Tibial nerve (tissue), 4 donors: ENCODE data around the gene DYDC2. TPM values are rescaled to one million over a fixed set of nuclear protein-coding genes. Genes with fewer than 3 reads are reported as not detected.

Experiments
- DNase-seq, 2 donors: peaks; one replicate each; pipeline ENCODE4 v3.0.0-alpha.2; 2019; ENCODE audit warnings: low spot score in 2 of 2
- H3K27ac ChIP-seq, 4 donors: fragments of 200-600 bp; sonication (generic) in 3 of 4; one replicate each; pipeline ENCODE4 v1.5.1; 2017 to 2019; ENCODE audit warnings: mild to moderate bottlenecking in 1 of 4
- H3K27me3 ChIP-seq, 2 donors: fragments of 200-600 bp; sonication (generic) in 1 of 2; one replicate each; pipeline versions ENCODE4 v1.5.1 to v1.6.0; 2017 to 2019
- H3K36me3 ChIP-seq, 3 donors: fragments of 200-600 bp; sonication (generic); one replicate each; pipeline ENCODE4 v1.5.1; 2018 to 2019
- H3K4me1 ChIP-seq, 4 donors: fragments of 200-600 bp; sonication (generic) in 3 of 4; one replicate each; pipeline ENCODE4 v1.5.1; 2017 to 2019
- H3K4me3 ChIP-seq, 4 donors: fragments of 200-600 bp; sonication (generic) in 3 of 4; one replicate each; pipeline ENCODE4 v1.5.1; 2017 to 2019; ENCODE audit warnings: mild to moderate bottlenecking in 1 of 4, moderate library complexity in 1 of 4
- H3K9me3 ChIP-seq, 4 donors: fragments of 200-600 bp; sonication (generic) in 3 of 4; one replicate each; pipeline ENCODE4 v1.5.1; 2017 to 2019
- EP300 ChIP-seq, 2 donors: sonication (generic); formaldehyde crosslinking; IDR thresholded peaks; one replicate each; pipeline ENCODE4 v1.6.1; 2017; ENCODE audit warnings: antibody characterized with exemption in 2 of 2, mild to moderate bottlenecking in 1 of 2
- POLR2A ChIP-seq, 2 donors: fragments of 450-650 bp; IDR thresholded peaks; one replicate each; pipeline ENCODE4 v1.6.1; 2017; ENCODE audit warnings: antibody characterized with exemption in 2 of 2, mild to moderate bottlenecking in 2 of 2, moderate library complexity in 2 of 2
- WGBS, 2 donors: methylation state at CpG; one replicate each; pipeline ENCODE4 v1.1.5; 2018; 5-methylcytosine and 5-hydroxymethylcytosine counted together
- total RNA-seq, 4 donors: library from RNA; depleted of rRNA; stranded (reverse); fragments of >200 nt; gene quantifications; one replicate each; pipeline ENCODE4 v1.1.0, GENCODE V29; 2016
- TF ChIP-seq, protein P1 (sequence below), 5 experiments: fragments of 200-600 bp in 3 of 5; fragments of 450-650 bp in 2 of 5; sonication (generic) in 3 of 5; IDR thresholded peaks; one replicate each; pipeline ENCODE4 v1.5.1; 2016 to 2019; ENCODE audit warnings: antibody characterized with exemption in 5 of 5, mild to moderate bottlenecking in 3 of 5, moderate library complexity in 2 of 5

Gene DYDC2
- total RNA-seq, 4 donors from 2014 or later: not detected

DNA sequence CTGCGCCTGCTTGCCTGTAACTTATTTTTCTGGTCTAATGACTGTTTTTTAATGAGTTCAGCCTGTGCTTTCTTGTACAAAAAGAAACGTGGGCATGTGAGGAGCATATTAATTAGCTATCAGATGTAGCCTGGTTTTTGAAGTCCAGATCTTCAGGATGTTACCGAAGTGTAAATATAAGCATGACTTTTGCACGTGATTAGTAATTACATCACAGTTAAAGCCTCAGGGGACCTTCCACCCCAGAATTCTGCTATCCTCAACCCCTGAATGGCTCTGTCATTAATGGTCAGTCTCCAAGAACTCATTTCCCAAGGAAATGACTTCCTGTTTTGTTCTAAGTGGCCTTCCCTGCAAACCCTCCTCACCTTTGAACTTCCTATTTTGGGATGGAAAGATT lies 49.6 kb downstream of the DYDC2 start:
- Histone ChIP-seq H3K27ac (peak overlapping the region in 2 of 4 donors; percentile 10 to 43), H3K9me3 (no peaks in the 10 kb centered on the region), H3K27me3 (no peaks in the 10 kb centered on the region), H3K36me3 (no peaks in the 10 kb centered on the region), H3K4me3 (no peak overlapping the region), H3K4me1 (peaks cover 0 to 40% (median 15%) of the 10 kb centered on the region in 4 donors)
- DNase-seq: no peak
- 34 to 60% methylated on average over 4 of the region's 4 CpGs for WGBS, 2 donors
- TF ChIP-seq EP300 (IDR thresholded peaks at IDR 0.05): no peak
- TF ChIP-seq, protein P1, sequence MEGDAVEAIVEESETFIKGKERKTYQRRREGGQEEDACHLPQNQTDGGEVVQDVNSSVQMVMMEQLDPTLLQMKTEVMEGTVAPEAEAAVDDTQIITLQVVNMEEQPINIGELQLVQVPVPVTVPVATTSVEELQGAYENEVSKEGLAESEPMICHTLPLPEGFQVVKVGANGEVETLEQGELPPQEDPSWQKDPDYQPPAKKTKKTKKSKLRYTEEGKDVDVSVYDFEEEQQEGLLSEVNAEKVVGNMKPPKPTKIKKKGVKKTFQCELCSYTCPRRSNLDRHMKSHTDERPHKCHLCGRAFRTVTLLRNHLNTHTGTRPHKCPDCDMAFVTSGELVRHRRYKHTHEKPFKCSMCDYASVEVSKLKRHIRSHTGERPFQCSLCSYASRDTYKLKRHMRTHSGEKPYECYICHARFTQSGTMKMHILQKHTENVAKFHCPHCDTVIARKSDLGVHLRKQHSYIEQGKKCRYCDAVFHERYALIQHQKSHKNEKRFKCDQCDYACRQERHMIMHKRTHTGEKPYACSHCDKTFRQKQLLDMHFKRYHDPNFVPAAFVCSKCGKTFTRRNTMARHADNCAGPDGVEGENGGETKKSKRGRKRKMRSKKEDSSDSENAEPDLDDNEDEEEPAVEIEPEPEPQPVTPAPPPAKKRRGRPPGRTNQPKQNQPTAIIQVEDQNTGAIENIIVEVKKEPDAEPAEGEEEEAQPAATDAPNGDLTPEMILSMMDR (IDR thresholded peaks at IDR 0.05): no peak
- no peak for TF ChIP-seq POLR2A (IDR thresholded peaks at IDR 0.05)

DNA sequence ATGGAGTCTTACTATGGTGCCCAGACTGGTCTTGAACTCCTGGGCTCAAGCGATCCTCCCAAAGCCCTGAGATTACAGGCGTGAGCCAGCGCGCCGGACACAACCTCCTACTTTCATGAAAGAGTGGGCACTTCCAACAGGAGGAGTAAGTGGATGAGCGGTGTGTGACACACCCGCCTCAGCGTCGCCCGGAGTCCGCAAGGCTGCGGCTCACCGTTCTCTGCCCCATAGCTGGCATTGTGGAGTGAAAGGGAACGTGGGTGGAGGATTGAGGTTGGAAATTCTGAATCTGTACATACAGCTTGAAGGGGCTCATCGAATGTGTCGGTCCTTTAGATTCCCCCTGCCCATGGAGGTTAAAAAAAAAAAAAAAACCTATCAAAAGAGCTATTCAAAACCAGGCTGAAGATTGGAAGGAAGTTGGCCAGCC lies 51.2 kb downstream of the DYDC2 start:
- Histone ChIP-seq H3K9me3 (no peaks in the 10 kb centered on the region), H3K27me3 (no peaks in the 10 kb centered on the region), H3K4me1 (peaks cover 0 to 56% (median 23%) of the 10 kb centered on the region in 4 donors), H3K27ac (peak overlapping the region; percentile 76 to 94 (median 84)), H3K4me3 (peak overlapping the region; percentile 56 to 95 (median 75)), H3K36me3 (no peaks in the 10 kb centered on the region)
- no peak for DNase-seq
- WGBS, 2 donors: 21 to 29% methylated on average over 16 of the region's 16 CpGs
- TF ChIP-seq EP300 (IDR thresholded peaks at IDR 0.05) (no peak), POLR2A (IDR thresholded peaks at IDR 0.05) (no peak)

DNA sequence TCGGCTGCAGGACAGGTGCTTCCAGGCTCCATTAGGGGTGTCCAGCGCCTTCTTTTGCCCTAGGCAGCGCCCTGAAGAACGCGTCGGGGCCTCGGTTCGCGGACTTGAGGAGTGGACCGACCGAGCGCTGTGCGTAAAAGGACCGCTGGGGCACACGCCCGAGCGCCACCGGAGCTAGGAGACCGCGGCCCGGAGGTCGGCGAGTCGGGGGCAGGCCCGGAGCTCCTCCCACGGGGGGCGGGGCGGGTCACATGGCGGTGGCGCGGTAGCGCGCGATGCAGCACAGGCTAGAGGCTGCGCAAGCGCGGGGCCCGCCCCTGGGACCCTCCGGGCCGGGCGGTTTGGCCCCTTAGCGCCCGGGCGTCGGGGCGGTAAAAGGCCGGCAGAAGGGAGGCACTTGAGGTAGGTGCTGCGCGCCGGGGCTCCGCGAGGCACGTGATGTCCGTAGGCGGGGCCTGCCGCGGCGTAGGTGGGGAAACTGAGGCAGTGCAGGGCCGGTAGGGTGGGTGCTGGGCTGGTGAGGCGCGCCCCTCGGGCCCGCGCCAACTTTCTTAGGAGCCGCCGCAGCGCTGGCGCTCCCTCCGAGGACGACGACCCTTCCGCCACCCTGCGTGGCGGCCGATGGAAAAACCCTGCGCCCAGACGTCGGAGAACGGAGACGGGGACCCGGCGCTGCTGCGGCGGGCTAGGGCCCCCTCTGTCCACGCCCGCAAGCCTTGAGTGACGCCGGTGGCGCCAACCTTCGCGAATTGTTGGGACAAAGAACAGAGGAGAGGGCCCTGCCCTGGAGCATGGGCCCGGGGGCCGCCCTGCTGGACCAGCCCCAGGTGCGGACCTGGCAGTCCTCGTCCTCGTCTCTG lies 51.9 kb downstream of the DYDC2 start, which contains the start of gene PRXL2A:
Gene PRXL2A, plus strand, starts transcription at position 310 of the 860 bp plus-strand sequence. CDS start 11,917 bp downstream, outside the sequence.
- no peaks in the 10 kb centered on the region for H3K36me3 ChIP-seq
- H3K27ac ChIP-seq: peak within 1 kb of the TSS; percentile 76 to 94 (median 84)
- WGBS, 2 donors: 1% methylated on average over 40 to 56 of the region's 96 CpGs
- H3K4me1 ChIP-seq: peaks cover 0 to 63% (median 28%) of the 10 kb centered on the region in 4 donors
- H3K9me3 ChIP-seq: no peaks in the 10 kb centered on the region
- peak within 1 kb of the TSS; percentile 56 to 95 (median 75) for H3K4me3 ChIP-seq
- H3K27me3 ChIP-seq: no peaks in the 10 kb centered on the region
- peak; percentile 59 to 62 for DNase-seq
- TF ChIP-seq, protein P1 (IDR thresholded peaks at IDR 0.05): peak in 3 of 5 experiments; percentile 8 to 42 (median 13)
- TF ChIP-seq EP300 (IDR thresholded peaks at IDR 0.05) (peak in 1 of 2 donors; percentile 78), POLR2A (IDR thresholded peaks at IDR 0.05) (peak in 1 of 2 donors; percentile 72)

DNA sequence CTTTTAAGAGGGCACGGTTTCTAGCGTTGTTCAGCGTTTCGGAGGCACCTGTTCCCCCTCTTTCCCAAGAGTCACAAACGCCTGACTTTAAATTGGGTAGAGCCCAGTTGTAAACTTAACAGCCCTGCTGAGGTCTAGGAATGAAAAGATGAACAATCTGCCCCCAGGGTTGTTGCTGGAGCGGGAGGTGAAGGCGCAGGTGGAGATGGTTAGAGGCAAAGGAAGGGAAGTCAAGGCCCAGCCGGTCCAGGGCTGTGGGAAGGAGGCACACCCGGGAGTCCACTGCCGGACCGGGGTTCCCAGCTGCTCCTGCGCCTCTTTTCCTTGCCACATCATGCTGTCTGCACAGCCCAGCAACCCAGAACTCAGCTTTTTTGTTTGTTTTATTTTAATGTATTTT lies 52.5 kb downstream of the DYDC2 start:
- H3K9me3 ChIP-seq: no peaks in the 10 kb centered on the region
- H3K4me1 ChIP-seq: peaks cover 0 to 69% (median 29%) of the 10 kb centered on the region in 4 donors
- 22 to 27% methylated on average over 12 of the region's 12 CpGs for whole genome bisulfite sequencing, 2 donors
- peak overlapping the region; percentile 76 to 94 (median 84) for H3K27ac ChIP-seq
- H3K27me3 ChIP-seq: no peaks in the 10 kb centered on the region
- TF ChIP-seq EP300 (IDR thresholded peaks at IDR 0.05) (no peak), POLR2A (IDR thresholded peaks at IDR 0.05) (no peak)
- TF ChIP-seq, protein P1 (IDR thresholded peaks at IDR 0.05): no peak
- DNase-seq: no peak
- no peaks in the 10 kb centered on the region for H3K36me3 ChIP-seq
- peak overlapping the region; percentile 56 to 95 (median 75) for H3K4me3 ChIP-seq

DNA sequence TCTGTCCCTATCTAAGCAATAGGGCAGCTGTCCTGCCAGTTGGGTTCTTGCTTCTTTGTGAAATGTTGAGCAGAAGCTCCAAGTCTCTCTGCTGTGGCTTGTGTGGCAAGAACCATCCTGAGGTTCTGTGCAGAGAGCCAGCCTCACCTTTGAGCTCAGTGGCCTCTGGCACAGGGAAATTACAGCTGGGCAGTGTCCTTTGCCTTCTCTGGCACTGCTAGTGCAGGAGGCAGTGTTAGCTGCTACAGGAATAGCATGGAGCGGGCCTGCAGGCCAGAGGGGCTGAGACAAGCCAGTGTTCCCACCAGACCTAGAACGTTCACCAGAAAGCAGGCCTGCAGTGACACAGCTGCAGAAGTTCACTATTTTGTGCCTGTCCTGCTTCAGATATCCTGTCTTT lies 53.5 kb downstream of the DYDC2 start:
- no peak for TF ChIP-seq EP300 (IDR thresholded peaks at IDR 0.05)
- no peak for TF ChIP-seq POLR2A (IDR thresholded peaks at IDR 0.05)
- TF ChIP-seq, protein P1 (IDR thresholded peaks at IDR 0.05): no peak
- Histone ChIP-seq H3K9me3 (no peaks in the 10 kb centered on the region), H3K4me1 (peaks cover 0 to 79% (median 29%) of the 10 kb centered on the region in 4 donors), H3K36me3 (no peaks in the 10 kb centered on the region), H3K27me3 (no peaks in the 10 kb centered on the region), H3K27ac (peak overlapping the region in 2 of 4 donors; percentile 79 to 94), H3K4me3 (peak overlapping the region in 1 of 4 donors; percentile 91)
- no peak for DNase-seq
- WGBS, 2 donors: 49 to 62% methylated on average over 2 of the region's 2 CpGs
